SK-N-DZ (cell line): ENCODE measurements around the gene FMO5.
"Not testable (repeated sequence)": the region's sequence is repeated elsewhere in the genome, so short reads cannot be mapped to it uniquely, and the experiment has no call there.

Source experiments
- DNase-seq: peaks from one replicate; pipeline ENCODE4 v3.0.0-alpha.2; 2015; ENCODE audit warnings: low spot score

FMO5 gene

GRCh38 chr1:147238925-147239820 lies 14.0 kb upstream of the FMO5 start:
- no peak for DNase-seq

GRCh38 chr1:147238053-147238902 lies 13.1 kb upstream of the FMO5 start:
- no peak for DNase-seq

GRCh38 chr1:147236959-147237791 lies 12.0 kb upstream of the FMO5 start:
- no peak for DNase-seq

GRCh38 chr1:147236448-147236847 lies 11.3 kb upstream of the FMO5 start:
- DNase-seq = no peak

GRCh38 chr1:147235822-147236221 lies 10.7 kb upstream of the FMO5 start:
- no peak for DNase-seq

GRCh38 chr1:147233903-147234302 lies 8.8 kb upstream of the FMO5 start:
- not testable (repeated sequence) for DNase-seq

- not testable (repeated sequence) for DNase-seq
Observed at GRCh38 chr1:147231032-147231431, 5.9 kb upstream of the FMO5 start.

- no peak for DNase-seq
Observed at GRCh38 chr1:147223740-147224615, 1.2 kb downstream of the FMO5 start.

GRCh38 chr1:147218606-147219005 lies 6.5 kb downstream of the FMO5 start:
- no peak for DNase-seq

- DNase-seq = no peak
Observed at GRCh38 chr1:147217141-147217540, 8.0 kb downstream of the FMO5 start.

GRCh38 chr1:147216124-147216523 lies 9.0 kb downstream of the FMO5 start:
- DNase-seq = no peak

- no peak for DNase-seq
Observed at GRCh38 chr1:147215540-147215916, 9.6 kb downstream of the FMO5 start.

- no peak for DNase-seq
Observed at GRCh38 chr1:147214842-147215539, 10.1 kb downstream of the FMO5 start.

- DNase-seq = no peak
Observed at GRCh38 chr1:147214325-147214724, 10.8 kb downstream of the FMO5 start.

- no peak for DNase-seq
Observed at GRCh38 chr1:147213271-147213670, 11.9 kb downstream of the FMO5 start.

GRCh38 chr1:147211577-147211976 lies 13.6 kb downstream of the FMO5 start:
- no peak for DNase-seq

- no peak for DNase-seq
Observed at GRCh38 chr1:147210987-147211386, 14.2 kb downstream of the FMO5 start.

- no peak for DNase-seq
Observed at GRCh38 chr1:147209825-147210821, 15.0 kb downstream of the FMO5 start.

GRCh38 chr1:147208619-147209018 lies 16.5 kb downstream of the FMO5 start:
- no peak for DNase-seq
